Activated CD4-positive, alpha-beta T cell treated with anti-CD3 and anti-CD28 coated beads for 36 hours (primary cell): ENCODE measurements around the gene IFT57. TPM values are rescaled to one million over a fixed set of nuclear protein-coding genes. Genes with fewer than 3 reads are reported as not detected.
A peak's percentile ranks its signal among the peaks of the same experiment; 100 is the strongest.
"Not testable (repeated sequence)": the region's sequence is repeated elsewhere in the genome, so short reads cannot be mapped to it uniquely, and the experiment has no call there.

Source experiments
- ATAC-seq: fragments of 200-7000 bp; cut with Tn5 transposase; one replicate; pipeline ENCODE4 v1.10.0; 2021; ENCODE audit warnings: mild to moderate bottlenecking, moderate library complexity
- CTCF ChIA-PET: fragments of 350-600 bp; sonication (Branson Sonifier 250); formaldehyde crosslinking; loops from one replicate; lab custom pipeline; 2021; ENCODE audit warnings: antibody characterized with exemption; lab: Charles Lee
- POLR2A ChIA-PET: fragments of 350-600 bp; sonication (Branson Sonifier 250); formaldehyde crosslinking; loops from one replicate; lab custom pipeline; 2021; ENCODE audit warnings: antibody characterized with exemption, inconsistent platforms; lab: Charles Lee
- DNase-seq: peaks from one replicate; pipeline ENCODE4 v3.0.0-alpha.2; 2020
- H3K27ac Mint-ChIP-seq: one replicate; pipeline ENCODE4 v1.8.0; 2021; ENCODE audit warnings: mixed read lengths
- H3K27me3 Mint-ChIP-seq: one replicate; pipeline ENCODE4 v1.8.0; 2021; ENCODE audit warnings: mixed read lengths
- H3K36me3 Mint-ChIP-seq: one replicate; pipeline ENCODE4 v1.8.0; 2021; ENCODE audit warnings: low read depth, mixed read lengths
- H3K4me1 Mint-ChIP-seq: one replicate; pipeline ENCODE4 v1.8.0; 2021; ENCODE audit warnings: mixed read lengths
- H3K4me3 Mint-ChIP-seq: one replicate; pipeline ENCODE4 v1.8.0; 2021; ENCODE audit warnings: mild to moderate bottlenecking, moderate library complexity, mixed read lengths
- H3K9me3 Mint-ChIP-seq: one replicate; pipeline ENCODE4 v1.8.0; 2021; ENCODE audit warnings: low read depth, mixed read lengths
- intact Hi-C, 2 experiments: fragments of 100-400 bp; cut with DNase I in 1 of 2; cut with micrococcal nuclease in 1 of 2; formaldehyde crosslinking; loops; one replicate each; pipeline versions ENCODE4 v1.14.2 to v1.15.1; 2022 to 2024; cut with DNase I, micrococcal nuclease
- total RNA-seq, 2 experiments: library from RNA; stranded (reverse); gene quantifications; one replicate each; pipeline ENCODE4 v1.2.3, GENCODE V29; 2021

Gene IFT57, protein sequence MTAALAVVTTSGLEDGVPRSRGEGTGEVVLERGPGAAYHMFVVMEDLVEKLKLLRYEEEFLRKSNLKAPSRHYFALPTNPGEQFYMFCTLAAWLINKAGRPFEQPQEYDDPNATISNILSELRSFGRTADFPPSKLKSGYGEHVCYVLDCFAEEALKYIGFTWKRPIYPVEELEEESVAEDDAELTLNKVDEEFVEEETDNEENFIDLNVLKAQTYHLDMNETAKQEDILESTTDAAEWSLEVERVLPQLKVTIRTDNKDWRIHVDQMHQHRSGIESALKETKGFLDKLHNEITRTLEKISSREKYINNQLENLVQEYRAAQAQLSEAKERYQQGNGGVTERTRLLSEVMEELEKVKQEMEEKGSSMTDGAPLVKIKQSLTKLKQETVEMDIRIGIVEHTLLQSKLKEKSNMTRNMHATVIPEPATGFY
- total RNA-seq, result 10 to 100 TPM; 27.9 to 29.6 TPM

GRCh38 chr3:108221911-108222852 is at the start of gene IFT57:
TSS of gene IFT57 (minus strand) at chr3:108222424. CDS start at chr3:108222322, 102 bp downstream.
- peak; percentile 96 for DNase-seq
- Mint-ChIP-seq H3K36me3 (peaks cover 4% of the 10 kb centered on the region), H3K4me1 (peaks cover 47% of the 10 kb centered on the region), H3K9me3 (no peaks in the 10 kb centered on the region), H3K27me3 (no peaks in the 10 kb centered on the region), H3K27ac (peak within 1 kb of the TSS; percentile 99), H3K4me3 (peak within 1 kb of the TSS; percentile 99)
- ChIA-PET CTCF (interaction anchor here (0.7 to 1.4 kb wide), 5 partner anchors 59 to 189 kb away, joined by 3 to 5 read pairs (median 3); partner anchors contain the start of gene HHLA2), POLR2A (interaction anchor here (1.4 kb wide), 1 partner anchor 96 kb away, joined by 5 read pairs; no protein-coding TSS in a partner anchor)
- intact Hi-C loops, result loop anchor here (1.0 to 10.0 kb wide), 14 partner anchors 71 to 699 kb away; partner anchors contain the start of genes BBX (in 1 of the 2), CD47 (in 1 of the 2), CIP2A (in 1 of the 2) and DZIP3 (in 1 of the 2)
- peak; percentile 92 for ATAC-seq

GRCh38 chr3:108271626-108272025 is 49.4 kb upstream of the IFT57 start:
- DNase-seq, result no peak
- peaks cover 16% of the 10 kb centered on the region for H3K9me3 Mint-ChIP-seq
- intact Hi-C loops, result no loop called here
- no peaks in the 10 kb centered on the region for H3K4me1 Mint-ChIP-seq
- H3K4me3 Mint-ChIP-seq, result no peak overlapping the region
- no peak for ATAC-seq
- H3K27ac Mint-ChIP-seq, result no peak overlapping the region
- H3K27me3 Mint-ChIP-seq, result no peaks in the 10 kb centered on the region
- CTCF ChIA-PET, result interaction anchor here (0.7 kb wide), 1 partner anchor 146 kb away, joined by 4 read pairs; no protein-coding TSS in a partner anchor
- peaks cover 2% of the 10 kb centered on the region for H3K36me3 Mint-ChIP-seq
- POLR2A ChIA-PET, result interaction anchor here (0.6 kb wide), 1 partner anchor 22 kb away, joined by 10 read pairs; no protein-coding TSS in a partner anchor

GRCh38 chr3:108268235-108268634 is 46.0 kb upstream of the IFT57 start:
- H3K27me3 Mint-ChIP-seq, H3K4me3 Mint-ChIP-seq, H3K36me3 Mint-ChIP-seq, DNase-seq, H3K27ac Mint-ChIP-seq, POLR2A ChIA-PET, H3K4me1 Mint-ChIP-seq, CTCF ChIA-PET, intact Hi-C loops, ATAC-seq: not testable (repeated sequence)
- H3K9me3 Mint-ChIP-seq, result peaks cover 14% of the 10 kb centered on the region

DNA sequence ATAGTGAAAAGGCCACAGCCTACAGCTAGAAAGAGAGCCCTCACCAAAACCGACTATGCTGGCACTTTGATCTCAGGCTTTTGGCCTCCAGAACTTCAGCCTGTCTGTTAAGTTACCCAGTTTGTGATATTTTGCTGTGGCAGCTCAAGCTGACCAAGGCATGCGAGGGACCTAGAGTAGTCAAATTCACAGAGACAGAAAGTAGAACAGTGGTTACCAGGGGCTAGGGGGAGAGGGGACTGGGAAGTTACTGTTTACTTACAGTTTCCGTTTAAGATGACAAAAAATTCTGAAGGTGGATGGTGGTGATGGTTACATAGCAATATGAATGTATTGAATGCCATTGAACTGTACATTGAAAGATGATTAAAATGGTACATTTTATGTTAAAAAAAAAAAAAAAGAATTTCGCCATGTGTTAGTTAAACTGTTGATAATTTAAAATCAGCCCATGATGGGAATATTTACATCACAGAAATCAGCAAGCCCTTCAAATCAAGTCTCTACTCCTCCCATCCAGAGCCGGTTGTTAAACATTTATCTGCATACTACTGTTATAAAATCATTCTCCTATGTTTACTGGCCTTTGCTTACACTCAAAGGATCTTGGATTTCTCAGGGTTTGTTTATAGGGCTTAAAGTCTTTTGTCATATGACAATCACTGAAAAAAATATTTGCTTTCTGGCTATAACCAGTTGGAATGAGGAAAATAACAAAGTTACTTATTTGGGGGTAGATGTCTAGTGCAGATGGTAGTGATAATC is 42.5 kb upstream of the IFT57 start:
- DNase-seq, result not testable (repeated sequence)

DNA sequence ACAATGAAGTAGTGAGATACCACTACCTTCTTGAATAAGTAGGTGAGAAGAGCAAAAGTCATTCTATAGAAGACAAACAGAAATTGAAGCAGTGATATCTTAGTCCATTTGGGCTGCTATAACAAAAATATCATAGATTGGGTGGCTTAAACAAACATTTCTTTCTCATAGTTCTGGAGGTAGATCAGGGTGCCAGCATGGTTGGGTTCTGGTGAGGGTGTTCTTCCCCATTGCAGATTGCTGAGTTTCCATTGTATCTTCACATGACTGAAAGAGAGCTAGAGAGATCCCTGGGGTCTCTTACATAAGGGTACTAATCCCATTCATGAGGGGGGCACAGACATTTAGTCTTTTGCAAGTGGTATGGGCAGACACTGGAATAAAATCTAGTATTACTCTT is 32.9 kb upstream of the IFT57 start:
- H3K36me3 Mint-ChIP-seq, result no peaks in the 10 kb centered on the region

More for the DNA sequence above, 42.5 kb upstream of the IFT57 start:
- POLR2A ChIA-PET, H3K4me1 Mint-ChIP-seq, intact Hi-C loops, H3K4me3 Mint-ChIP-seq, CTCF ChIA-PET, H3K27ac Mint-ChIP-seq, H3K36me3 Mint-ChIP-seq, H3K27me3 Mint-ChIP-seq: not testable (repeated sequence)
- H3K9me3 Mint-ChIP-seq, result peaks cover 14% of the 10 kb centered on the region
- ATAC-seq, result peak; percentile 33

DNA sequence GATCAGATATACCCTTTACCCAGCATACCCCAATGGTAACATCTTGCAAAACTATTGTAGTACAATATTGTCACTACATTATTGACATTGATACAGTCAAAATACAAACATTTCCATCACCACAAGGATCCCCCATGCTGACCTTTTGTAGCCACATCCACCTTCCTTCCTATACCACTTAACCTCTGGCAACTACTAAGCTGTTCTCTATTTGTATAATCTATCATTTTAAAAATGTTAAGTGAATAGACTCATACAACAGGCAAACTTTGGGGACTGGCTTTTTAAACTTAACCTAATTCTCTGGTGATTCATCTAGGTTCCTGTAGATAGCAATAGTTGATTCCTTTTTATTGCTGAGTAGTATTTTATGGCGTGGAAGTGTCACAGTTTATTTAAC is 29.6 kb upstream of the IFT57 start:
- H3K27ac Mint-ChIP-seq, result no peak overlapping the region
- CTCF ChIA-PET, result no interaction called here
- no peaks in the 10 kb centered on the region for H3K27me3 Mint-ChIP-seq
- no peaks in the 10 kb centered on the region for H3K36me3 Mint-ChIP-seq
- intact Hi-C loops, result no loop called here
- no peak overlapping the region for H3K4me3 Mint-ChIP-seq
- POLR2A ChIA-PET, result no interaction called here
- H3K4me1 Mint-ChIP-seq, result peaks cover 5% of the 10 kb centered on the region
- ATAC-seq (no peak), DNase-seq (no peak)
- H3K9me3 Mint-ChIP-seq, result no peaks in the 10 kb centered on the region

More for the DNA sequence above, 32.9 kb upstream of the IFT57 start:
- Mint-ChIP-seq H3K9me3 (no peaks in the 10 kb centered on the region), H3K27me3 (no peaks in the 10 kb centered on the region), H3K4me3 (no peak overlapping the region), H3K27ac (no peak overlapping the region), H3K4me1 (no peaks in the 10 kb centered on the region)
- DNase-seq (no peak), ATAC-seq (no peak)
- intact Hi-C loops, result no loop called here
- CTCF ChIA-PET, result interaction anchor here (1.1 kb wide), 1 partner anchor 103 kb away, joined by 3 read pairs; no protein-coding TSS in a partner anchor
- POLR2A ChIA-PET, result no interaction called here

DNA sequence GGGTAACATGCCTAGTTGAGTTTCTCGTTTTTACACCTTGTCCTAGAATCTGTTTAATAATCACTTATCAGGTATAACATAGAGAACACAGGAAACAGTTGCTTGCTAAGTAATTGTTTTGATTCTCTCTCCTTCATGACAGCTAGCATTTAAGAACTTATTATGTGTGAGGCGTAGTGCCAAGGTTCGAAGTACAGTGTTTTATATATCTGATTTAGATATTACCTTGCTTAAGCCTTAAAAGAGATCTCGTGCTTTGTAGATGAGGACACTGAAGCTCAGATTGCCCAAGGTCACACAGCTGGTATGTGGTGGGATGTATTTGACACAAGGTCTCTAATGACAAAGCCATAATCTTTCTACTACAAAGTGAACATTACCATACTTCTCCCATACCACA is 29.0 kb upstream of the IFT57 start:
- Mint-ChIP-seq H3K4me3 (no peak overlapping the region), H3K27me3 (no peaks in the 10 kb centered on the region), H3K36me3 (no peaks in the 10 kb centered on the region), H3K9me3 (no peaks in the 10 kb centered on the region), H3K4me1 (peaks cover 11% of the 10 kb centered on the region), H3K27ac (no peak overlapping the region)
- ChIA-PET CTCF (interaction anchor here (0.9 kb wide), 1 partner anchor 229 kb away, joined by 3 read pairs; no protein-coding TSS in a partner anchor), POLR2A (no interaction called here)
- intact Hi-C loops, result no loop called here
- DNase-seq, result no peak
- no peak for ATAC-seq

- no peak overlapping the region for H3K4me3 Mint-ChIP-seq
- no peaks in the 10 kb centered on the region for H3K27me3 Mint-ChIP-seq
- no peak overlapping the region for H3K27ac Mint-ChIP-seq
- ChIA-PET CTCF (interaction anchor here (0.9 to 1.5 kb wide), 3 partner anchors 10 to 230 kb away, joined by 3 to 5 read pairs (median 3); no protein-coding TSS in a partner anchor), POLR2A (no interaction called here)
- intact Hi-C loops, result no loop called here
- ATAC-seq (no peak), DNase-seq (no peak)
- peaks cover 11% of the 10 kb centered on the region for H3K4me1 Mint-ChIP-seq
- H3K9me3 Mint-ChIP-seq, result no peaks in the 10 kb centered on the region
- H3K36me3 Mint-ChIP-seq, result no peaks in the 10 kb centered on the region
Observed at GRCh38 chr3:108250626-108251025, 28.4 kb upstream of the IFT57 start.

DNA sequence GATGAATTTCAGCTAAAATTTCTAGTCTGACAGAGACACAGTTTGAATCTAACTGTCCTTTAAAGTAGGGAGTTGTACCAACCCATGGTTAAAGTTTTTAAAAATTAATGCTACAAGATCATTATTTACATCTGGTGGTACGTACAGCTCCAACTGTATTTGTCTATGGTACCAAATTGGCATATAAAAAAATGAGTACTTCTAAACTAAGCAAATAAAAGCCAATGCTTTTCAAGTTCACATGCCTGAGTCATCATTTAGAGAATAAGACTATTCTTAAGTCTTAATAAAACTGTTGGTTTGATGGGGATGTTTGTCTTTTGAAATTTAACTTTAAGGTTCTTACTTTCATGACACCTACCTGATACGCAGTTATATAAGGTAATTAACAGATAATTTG is 21.0 kb upstream of the IFT57 start:
- no peak for ATAC-seq
- POLR2A ChIA-PET, result no interaction called here

DNA sequence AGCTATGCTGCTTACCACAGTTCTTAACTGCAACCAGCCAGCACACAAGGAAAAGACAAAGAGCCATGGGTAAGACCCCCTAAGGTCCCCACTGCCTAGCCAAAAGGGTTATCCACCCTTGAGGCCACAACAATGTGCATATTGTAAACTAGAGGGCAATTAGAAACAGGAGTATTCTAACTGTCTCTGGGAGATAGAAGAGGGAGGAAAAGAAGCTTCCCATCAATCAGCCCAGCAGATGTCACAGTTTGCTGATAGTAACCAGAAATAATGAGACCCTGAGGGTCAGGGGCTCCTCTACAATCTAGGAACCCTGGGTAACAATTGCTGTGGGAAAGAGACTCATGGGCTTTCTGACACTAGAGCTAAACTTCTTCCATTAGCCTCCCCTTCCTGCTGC is 20.6 kb upstream of the IFT57 start:
- no peak for ATAC-seq
- H3K27ac Mint-ChIP-seq, result no peak overlapping the region
- POLR2A ChIA-PET, result no interaction called here
- intact Hi-C loops, result no loop called here
- no peaks in the 10 kb centered on the region for H3K27me3 Mint-ChIP-seq
- H3K4me1 Mint-ChIP-seq, result peaks cover 11% of the 10 kb centered on the region
- no peak overlapping the region for H3K4me3 Mint-ChIP-seq
- peaks cover 6% of the 10 kb centered on the region for H3K9me3 Mint-ChIP-seq
- CTCF ChIA-PET, result no interaction called here
- no peak for DNase-seq
- H3K36me3 Mint-ChIP-seq, result peaks cover 1% of the 10 kb centered on the region

More for the DNA sequence above, 21.0 kb upstream of the IFT57 start:
- peaks cover 1% of the 10 kb centered on the region for H3K36me3 Mint-ChIP-seq
- H3K27ac Mint-ChIP-seq, result no peak overlapping the region
- H3K27me3 Mint-ChIP-seq, result no peaks in the 10 kb centered on the region
- peaks cover 6% of the 10 kb centered on the region for H3K9me3 Mint-ChIP-seq
- intact Hi-C loops, result no loop called here
- H3K4me1 Mint-ChIP-seq, result peaks cover 11% of the 10 kb centered on the region
- H3K4me3 Mint-ChIP-seq, result no peak overlapping the region
- CTCF ChIA-PET, result no interaction called here
- DNase-seq, result no peak
